Right hindlimb (tissue), 1 donor: ENCODE results near the gene NAA25.
"Not testable (repeated sequence)": the region's sequence is repeated elsewhere in the genome, so short reads cannot be mapped to it uniquely, and the experiment has no call there.

Source experiments
- DNase-seq: peaks from one replicate; pipeline ENCODE4 v3.0.0-alpha.2; 2018

The NAA25 gene

DNA sequence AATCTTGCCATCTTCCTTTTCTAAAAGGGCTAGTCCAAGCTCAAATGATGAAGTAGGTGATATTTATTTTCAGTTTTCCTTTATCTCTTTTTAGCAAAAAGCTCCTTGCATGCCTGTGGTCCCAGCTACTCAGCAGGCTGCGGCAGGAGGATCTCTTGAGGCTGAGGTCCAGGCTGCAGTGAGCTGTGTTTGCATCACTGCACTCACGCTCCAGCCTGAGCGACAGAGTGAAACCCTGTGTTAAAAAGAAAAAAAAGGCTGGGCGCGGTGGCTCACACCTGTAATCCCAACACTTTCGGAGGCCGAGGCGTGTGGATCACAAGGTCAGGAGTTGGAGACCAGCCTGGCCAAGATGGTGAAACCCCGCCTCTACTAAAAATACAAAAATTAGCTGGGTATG lies 100.6 kb downstream of the NAA25 start:
- no peak for DNase-seq

DNA sequence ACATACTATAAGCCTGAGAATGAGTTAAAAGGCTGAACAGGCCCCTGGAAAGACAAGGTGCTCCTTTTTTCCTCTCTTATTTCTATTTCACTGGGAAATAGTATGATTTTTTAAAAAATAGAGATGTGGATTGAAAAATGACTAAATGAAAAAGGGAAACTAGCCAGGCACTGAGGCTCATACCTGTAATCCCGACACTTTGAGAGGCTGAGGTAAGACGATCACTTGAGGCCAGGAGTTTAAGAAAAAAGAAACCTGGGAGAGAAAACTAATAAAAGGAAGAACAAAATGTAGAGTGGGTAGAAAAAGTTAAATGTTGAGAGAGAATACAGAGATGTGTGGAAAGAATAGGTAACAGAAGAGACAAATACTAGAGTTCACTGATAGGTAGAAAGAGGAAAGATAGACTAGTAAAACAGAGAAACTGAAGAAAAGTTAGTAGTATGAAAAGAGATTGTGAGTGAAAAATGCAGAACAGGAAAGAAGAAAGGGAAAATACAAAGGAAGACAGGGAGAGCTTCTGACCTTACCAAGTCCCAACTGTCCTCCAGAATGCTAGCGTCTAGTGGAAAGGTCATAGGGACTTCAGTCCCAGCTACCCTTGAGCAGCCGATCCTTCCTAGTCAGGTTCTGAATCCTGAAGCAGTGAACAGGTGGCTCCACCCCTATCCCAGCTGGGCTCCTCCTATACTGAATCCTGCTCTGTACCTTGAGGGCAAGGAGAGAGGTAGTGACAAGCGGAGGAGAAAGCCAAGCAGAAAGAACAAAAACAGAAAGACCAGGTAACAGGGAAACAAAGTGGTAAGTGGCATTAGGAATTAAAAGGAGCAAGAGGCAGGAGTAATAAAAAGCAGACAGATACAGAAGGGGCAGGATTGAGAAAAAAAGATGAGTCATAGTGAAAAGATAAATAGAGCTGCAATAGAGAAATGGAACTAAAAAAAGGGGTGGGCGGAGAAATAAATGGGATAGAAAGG lies 102.9 kb downstream of the NAA25 start:
- no peak for DNase-seq

GRCh38 chr12:112004041-112004440 lies 104.5 kb downstream of the NAA25 start:
- DNase-seq, result no peak

DNA sequence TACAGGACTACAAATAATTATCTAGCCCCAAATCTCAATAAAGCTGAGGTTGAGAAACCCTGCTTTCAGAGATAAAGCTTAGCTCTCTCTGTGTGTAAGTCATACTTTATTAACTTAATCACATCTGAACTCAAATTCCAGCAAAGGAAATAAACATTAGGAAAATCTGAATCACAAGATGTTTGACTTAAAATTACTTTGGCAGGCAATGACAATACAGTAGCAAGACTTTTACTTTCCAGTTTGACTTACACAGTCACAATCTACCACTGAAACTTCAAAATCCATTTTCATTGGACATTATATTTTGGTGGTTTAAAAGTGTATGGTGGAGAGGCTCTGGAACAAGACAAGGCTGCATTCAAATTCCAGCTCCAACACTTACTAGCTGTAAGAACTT lies 107.0 kb downstream of the NAA25 start:
- DNase-seq, result no peak

DNA sequence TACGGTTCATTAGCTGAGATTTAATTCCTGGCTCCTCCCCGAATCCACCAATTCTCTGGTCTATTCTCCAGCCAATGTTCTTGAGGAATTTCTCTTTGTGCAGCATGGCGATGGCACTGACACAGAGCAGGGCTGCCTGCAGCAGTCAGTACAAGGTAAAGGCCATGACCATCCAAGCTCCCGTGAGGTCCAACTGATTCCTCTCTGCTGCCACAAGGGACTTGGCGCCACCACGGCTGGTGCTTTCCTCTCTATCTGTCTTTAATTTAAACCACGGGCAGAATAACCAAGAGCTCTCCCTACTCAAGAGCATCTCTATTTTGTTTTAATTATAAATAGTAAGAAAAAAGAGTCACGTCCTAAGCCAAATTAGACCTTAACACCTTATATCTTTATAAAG lies 107.8 kb downstream of the NAA25 start:
- DNase-seq, result no peak

- not testable (repeated sequence) for DNase-seq
Observed at GRCh38 chr12:111999129-111999528, 109.5 kb downstream of the NAA25 start.

- no peak for DNase-seq
Observed at GRCh38 chr12:111998015-111998414, 110.6 kb downstream of the NAA25 start.

DNA sequence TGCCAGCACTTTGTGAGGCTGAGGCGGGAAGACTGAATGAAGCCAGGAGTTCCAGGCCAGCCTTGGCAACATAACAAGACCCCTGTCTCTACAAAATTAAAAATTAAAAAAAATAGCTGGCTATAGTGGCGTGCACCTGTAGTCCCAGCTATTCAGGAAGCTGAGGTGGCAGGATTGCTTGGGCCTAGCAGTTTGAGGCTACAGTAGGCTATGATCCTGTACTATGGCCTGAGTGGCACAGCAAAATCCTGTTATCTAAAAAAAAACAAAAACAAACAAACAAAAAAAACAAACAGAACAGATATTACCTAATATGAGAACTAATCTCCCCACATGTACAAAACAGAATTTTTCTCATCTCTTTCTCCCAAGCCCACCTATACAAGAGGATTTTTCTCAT lies 111.3 kb downstream of the NAA25 start:
- no peak for DNase-seq

DNA sequence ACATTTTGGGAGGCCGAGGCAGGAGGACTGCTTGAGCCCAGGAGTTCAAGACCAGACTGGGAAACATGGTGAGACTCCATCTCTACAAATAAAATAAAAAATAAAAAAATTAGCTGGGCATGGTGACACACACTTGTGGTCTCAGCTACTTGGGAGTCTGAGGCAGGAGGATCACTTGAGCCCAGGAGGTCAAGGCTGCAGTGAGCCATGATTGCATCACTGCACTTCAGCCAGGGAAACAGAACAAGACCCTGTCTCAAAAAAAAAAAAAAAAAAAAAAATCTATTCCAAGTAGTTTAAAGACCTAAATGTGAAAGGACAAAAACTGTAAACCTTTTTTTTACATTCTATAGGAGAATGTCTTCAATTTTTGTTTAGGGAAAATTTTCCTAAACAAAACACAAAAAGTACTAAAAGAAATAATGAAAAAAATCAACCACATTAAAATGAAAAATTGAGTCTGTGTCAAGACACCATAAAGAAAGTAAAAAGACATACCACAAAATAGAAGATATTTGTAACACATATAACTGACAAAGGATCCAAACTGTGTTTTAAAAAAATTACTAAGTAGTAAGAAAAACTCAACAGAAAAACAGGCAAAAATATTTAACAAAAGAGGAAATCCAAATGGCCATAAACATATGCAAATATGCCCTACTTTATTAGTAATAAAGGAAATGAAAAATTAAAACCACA lies 112.7 kb downstream of the NAA25 start:
- DNase-seq, result no peak

DNA sequence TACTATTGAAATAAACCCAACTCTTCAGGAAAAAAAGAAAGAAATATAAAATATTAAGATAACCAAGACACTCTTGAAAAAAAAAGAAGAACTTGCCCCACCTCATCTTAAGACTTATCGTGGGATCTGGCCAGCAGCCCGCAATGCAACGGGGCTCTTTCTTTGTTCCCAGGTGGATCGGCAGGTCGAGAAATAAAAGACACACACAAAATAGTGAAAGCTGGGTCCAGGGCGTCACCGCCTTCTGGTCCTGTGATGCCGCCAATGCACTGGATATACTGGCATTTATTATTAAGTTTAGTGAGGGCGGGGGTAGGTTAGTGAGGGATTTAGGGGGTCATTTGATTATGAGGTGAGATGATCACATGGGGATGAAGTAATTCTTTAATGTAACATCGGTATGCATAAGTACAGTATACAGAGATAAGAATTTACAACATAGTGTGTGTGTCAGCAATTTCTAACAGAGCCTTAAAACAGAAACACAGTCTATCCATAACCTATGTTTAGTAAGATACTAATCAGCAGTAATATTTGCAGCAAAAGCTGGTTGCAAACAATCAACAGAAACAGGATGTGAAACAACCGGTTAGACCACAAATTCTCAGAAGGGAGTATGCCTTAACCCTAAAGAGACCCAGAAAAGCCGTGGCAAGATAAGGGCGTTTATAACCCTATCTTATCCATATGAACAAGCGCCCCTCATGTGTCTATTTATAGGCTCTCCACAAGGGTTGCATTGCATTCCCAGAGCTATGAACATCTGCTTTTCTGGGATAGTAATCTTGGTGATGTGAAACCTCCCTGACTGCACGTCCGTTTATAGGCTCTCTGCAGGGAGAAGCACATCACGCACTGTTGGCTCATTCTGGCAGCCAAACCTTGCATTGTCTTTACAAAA lies 114.1 kb downstream of the NAA25 start:
- DNase-seq, result not testable (repeated sequence)

DNA sequence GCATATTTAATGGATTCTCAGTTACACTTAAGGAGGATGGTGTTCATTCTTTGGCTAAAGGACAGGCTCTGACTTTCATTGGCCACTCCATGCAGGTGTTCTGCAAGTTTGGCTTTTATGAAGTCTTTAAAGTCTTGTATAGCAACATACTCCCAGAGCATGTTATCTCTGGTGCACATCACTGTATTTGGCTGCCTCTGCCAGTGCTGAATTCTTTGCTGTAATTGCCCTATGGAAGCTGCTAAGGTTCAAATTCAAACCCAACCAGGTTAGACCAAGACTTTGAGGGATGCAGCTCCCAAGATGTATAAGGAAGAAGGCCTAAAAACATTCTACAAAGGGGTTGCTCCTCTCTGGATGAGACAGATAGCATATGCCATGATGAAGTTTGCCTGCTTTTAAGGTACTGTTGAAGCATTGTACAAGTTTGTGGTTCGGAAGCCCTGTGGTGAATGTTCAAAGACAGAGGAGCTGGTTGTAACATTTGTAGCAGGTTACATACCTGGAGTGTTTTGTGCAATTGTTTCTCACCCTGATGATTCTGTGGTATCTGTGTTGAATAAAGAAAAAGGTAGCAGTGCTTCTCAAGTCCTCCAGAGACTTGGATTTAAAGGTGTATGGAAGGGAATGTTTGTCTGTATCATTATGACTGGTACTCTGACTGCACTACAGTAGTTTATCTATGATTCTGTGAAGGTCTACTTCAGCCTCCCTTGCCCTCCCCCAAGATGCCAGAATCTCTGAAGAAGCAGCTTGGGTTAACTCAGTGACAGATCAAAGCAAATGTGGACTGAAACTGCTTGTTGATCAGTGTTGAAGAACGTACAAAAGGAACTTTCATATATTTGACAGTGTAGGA lies 115.1 kb downstream of the NAA25 start:
- no peak for DNase-seq

DNA sequence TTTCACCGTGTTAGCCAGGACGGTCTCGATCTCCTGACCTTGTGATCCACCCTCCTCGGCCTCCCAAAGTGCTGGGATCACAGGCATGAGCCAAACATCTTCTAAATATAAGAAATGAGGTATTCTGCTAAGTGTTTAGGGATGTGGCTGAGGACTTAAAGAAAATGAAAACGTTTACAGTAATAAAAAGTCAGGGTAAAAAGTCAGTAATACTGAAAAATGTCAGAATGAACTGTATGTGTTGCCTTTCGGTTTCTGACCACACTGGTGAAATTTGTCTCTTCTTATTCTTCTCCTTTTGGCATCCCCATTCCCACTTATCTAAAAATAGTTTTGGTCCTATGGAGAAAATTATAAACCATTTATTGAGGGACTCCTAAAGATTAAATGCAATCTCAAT lies 116.1 kb downstream of the NAA25 start:
- no peak for DNase-seq

- DNase-seq, result no peak
Observed at GRCh38 chr12:111991946-111992345, 116.6 kb downstream of the NAA25 start.

DNA sequence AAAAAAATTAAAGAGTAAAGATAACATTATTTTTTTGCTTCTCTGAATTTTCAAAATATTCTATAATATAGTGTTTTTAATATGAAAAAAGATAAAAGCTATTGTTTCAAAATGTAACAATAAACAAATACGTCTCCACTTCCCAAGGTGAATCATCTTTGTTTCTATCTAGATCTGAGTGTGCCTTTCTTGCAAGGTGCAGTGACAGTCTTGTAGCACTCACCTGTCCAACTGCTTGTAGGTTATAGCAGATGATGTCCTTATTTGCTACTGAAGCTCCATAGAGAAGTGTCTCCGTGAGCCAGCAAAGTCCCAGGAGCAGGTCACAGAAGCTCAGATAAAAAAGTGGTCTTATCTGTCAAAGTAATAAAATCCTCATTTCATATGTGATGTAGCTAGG lies 117.0 kb downstream of the NAA25 start:
- no peak for DNase-seq

- no peak for DNase-seq
Observed at GRCh38 chr12:111984820-111985219, 123.8 kb downstream of the NAA25 start.

- DNase-seq, result no peak
Observed at GRCh38 chr12:111981987-111982386, 126.6 kb downstream of the NAA25 start.

DNA sequence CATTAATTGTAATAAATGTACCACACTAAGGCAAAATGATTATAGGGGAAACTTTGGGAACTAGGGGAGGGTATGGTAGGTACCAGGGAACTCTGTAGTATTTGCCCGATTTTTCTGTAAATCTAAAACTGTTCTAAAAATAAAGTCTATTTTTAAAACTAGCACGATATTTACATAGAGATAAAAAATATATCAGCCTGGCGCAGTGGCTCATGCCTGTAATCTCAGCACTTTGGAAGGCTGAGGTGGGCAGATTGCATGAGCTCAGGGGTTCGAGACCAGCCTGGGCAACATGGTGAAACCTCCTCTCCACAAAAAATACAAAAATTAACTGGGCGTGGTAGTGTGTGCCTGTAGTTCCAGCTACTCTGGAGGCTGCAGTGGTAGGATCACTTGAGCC lies 128.0 kb downstream of the NAA25 start:
- DNase-seq, result no peak

GRCh38 chr12:111978545-111978944 lies 130.0 kb downstream of the NAA25 start:
- no peak for DNase-seq

DNA sequence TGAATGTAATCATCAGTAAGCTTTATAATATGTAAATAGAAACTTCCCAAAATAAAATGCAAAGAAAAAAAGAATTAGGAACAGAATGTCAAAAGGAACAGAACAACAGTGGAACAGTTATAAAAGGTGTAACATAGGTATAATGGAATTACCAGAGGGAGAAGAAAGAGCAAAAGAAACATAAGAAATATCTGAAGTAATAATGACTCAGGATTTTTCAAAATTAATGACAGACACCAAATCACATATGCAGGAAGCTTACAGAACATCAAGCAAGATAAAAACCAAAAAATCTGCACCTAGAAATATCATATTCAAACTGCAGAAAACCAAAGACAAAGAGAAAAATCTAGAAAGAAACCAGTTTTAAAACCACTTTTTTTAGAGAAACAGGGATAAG lies 131.7 kb downstream of the NAA25 start:
- no peak for DNase-seq
